Adipose tissue (tissue), 3 donors: Measurements from ENCODE around the gene KMT2E. TPM values are rescaled to one million over a fixed set of nuclear protein-coding genes. Genes with fewer than 3 reads are reported as not detected.

Experiments used
- H3K27ac ChIP-seq: one replicate; pipeline ENCODE4 v1.5.1; 2013; ENCODE audit warnings: low read depth, low read length
- WGBS, 3 donors: extraction: QIAGEN DNeasy Blood & Tissue Kit; methylation state at CpG; one replicate each; pipeline ENCODE4 v1.1.7; 2013; 5-methylcytosine and 5-hydroxymethylcytosine counted together
- polyA plus RNA-seq, 3 donors: library from polyadenylated mRNA; stranded (reverse); fragments of 200-250 nt; gene quantifications; one replicate each; pipeline ENCODE4 v1.2.3, GENCODE V29; 2013
- donor health status: healthy with polysubstance abuse.
- donor health status: Bipolar disorder and iron deficiency.
- donor health status: healthy.

Gene KMT2E
- polyA plus RNA-seq, 3 donors, result 14.2 to 21.1 (median 20.2) TPM

GRCh38 chr7:105101864-105102263, 87.9 kb downstream of the KMT2E start:
- 53 to 89% (median 89%) methylated on average over 4 of the region's 4 CpGs for WGBS, 3 donors
- no peak overlapping the region for H3K27ac ChIP-seq

- H3K27ac ChIP-seq, result no peak overlapping the region
- 69 to 95% (median 86%) methylated on average over 4 of the region's 4 CpGs for WGBS, 3 donors
These were observed 88.8 kb downstream of the KMT2E start for GRCh38 chr7:105102557-105103352.

DNA sequence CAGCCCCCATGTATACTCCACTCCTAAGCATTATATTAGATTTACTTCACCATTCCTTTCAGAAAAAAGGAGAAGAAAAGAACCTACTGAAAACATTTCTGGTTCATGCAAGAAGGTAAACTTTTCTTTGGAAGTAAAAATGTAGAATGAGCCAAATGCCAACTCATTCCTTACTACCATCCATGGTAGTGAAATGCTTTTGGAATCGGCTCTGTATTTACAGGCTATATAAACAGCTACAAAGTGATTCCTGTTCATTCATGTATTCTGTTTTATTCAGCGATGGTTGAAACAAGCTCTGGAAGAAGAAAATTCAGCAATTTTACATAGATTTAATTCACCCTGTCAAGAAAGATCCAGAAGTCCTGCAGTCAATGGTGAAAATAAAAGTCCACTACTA, 91.6 kb downstream of the KMT2E start:
- WGBS, 3 donors, result 85 to 93% (median 88%) methylated on average over 2 of the region's 2 CpGs
- no peak overlapping the region for H3K27ac ChIP-seq

- H3K27ac ChIP-seq, result no peak overlapping the region
- 86 to 88% (median 87%) methylated on average over 6 of the region's 6 CpGs for WGBS, 3 donors
These were observed 92.5 kb downstream of the KMT2E start for GRCh38 chr7:105106473-105106872.

DNA sequence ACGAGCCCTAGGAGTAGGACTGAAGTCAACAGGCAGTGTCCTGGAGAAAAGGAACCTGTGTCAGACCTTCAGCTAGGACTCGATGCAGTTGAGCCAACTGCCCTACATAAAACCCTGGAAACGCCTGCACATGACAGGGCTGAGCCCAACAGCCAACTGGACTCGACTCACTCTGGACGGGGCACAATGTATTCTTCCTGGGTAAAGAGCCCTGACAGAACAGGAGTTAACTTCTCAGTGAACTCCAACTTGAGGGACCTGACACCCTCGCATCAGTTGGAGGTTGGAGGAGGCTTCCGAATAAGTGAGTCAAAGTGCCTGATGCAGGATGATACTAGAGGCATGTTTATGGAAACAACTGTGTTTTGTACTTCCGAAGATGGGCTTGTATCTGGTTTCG, 93.5 kb downstream of the KMT2E start:
- no peak overlapping the region for H3K27ac ChIP-seq
- WGBS, 3 donors, result 85 to 92% (median 90%) methylated on average over 9 of the region's 9 CpGs

GRCh38 chr7:105112440-105113418, 98.7 kb downstream of the KMT2E start:
- WGBS, 3 donors, result 69 to 90% (median 88%) methylated on average over 11 of the region's 11 CpGs
- H3K27ac ChIP-seq, result no peak overlapping the region

DNA sequence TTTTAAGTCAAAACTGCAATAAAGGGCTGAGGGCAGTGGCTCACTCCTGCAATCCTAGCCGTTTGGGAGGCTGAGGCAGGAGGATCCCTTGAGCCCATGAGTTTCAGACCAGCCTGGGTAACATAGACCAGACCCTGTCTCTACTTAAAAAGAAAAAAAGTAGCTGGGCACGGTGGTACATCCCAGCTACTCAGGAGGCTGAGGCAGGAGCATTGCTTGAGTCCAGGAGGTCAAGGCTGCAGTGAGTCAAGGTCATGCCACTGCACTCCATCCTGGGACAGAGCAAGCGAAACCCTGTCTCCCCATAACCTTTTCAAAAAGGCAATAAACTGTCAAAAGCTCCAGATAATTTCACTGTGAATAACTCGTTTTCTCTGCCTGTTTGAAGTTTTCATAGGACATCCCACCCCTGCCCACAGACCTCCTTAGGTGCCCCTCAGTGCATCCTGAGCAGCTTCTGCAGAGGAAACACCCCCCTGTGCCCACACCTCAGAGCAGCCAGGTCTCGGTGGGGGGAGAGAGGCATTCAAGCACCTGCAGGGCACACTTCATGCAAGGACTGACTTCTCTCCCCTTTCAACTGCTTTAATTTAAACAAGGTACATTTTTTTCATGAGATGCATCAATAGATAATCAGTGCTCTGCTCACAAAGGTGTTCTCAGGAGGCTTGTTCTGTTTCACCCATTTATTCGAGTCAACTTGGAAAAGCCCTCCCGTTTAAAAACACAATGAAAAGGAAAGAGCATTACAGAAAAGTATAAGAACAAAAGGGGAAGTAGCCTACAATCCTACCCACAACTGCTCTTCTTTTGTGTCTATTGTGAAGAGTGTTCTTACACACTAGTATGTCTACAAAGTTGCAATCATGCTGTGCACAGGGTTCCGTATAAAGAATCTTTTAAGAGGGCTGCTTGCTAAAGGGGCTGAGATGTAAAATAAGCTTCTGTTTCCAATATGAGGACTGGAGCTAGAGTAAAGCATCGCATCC, 104.9 kb downstream of the KMT2E start:
- H3K27ac ChIP-seq, result no peak overlapping the region
- WGBS, 3 donors, result 71 to 75% (median 72%) methylated on average over 9 of the region's 9 CpGs

DNA sequence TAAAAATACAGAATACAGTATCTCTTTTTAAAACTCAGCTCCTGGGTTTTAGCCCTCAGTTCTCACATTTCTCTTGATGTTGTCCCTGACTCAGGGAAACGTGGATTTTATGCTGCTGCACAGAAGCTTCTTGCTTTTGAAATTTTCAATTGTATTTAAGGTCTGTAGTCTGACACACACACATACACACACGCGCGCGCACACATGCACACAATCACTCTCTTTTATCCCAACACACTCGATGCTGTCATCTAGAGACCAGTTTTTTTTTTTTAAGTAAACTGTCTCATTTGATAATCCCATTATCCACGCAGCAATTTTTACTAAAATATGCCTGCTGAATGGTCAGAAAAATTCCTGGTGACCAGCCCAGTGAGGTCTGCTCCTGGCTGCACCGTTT, 108.6 kb downstream of the KMT2E start:
- no peak overlapping the region for H3K27ac ChIP-seq
- 76 to 79% (median 79%) methylated on average over 8 of the region's 8 CpGs for WGBS, 3 donors

DNA sequence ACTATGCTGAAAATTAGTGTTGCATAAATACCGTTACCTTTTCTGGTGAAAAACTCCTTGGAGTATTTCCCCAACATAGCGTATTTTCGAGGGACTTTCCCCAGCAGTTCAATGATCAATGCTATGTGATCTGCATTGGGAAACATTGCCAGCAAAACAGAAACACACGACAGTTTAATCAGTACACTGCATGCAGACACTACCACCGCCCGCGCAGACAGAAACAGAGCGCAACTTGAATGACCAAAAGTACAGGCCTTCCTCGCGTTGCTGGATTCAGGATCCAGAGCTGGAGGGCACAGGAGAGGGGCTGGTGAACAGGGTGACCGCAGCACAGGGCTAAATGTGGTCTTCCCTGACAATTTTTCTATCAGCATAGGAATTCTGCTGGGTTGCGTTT, 111.7 kb downstream of the KMT2E start:
- WGBS, 3 donors, result 91 to 96% (median 95%) methylated on average over 12 of the region's 12 CpGs

DNA sequence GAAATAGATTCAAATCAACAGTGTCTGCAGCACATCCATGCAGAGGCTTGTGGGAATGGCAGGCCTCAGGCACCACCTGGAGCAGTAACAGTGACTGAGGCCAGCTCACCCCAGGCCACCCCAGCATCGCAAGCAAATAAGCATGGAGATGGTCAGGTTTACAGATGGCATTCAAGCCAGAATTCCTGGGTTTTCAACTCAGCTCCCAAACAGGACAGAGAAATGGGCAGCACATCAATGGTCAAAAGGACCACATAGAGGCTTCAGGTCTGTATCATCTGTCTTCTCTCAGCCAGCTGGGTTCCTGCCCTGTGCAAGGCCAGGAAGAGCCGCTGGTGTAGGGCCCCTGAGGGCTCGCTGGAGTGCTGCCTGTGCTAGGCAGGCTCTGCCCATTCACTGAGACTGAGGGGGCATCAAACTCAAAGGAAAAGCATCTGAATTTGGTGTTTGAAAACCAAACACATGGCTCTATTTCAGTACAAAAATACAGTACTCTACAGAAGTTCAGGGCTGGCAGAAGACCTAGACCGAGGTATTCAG, 112.5 kb downstream of the KMT2E start:
- H3K27ac ChIP-seq, result no peak overlapping the region
- WGBS, 3 donors, result 80 to 91% (median 91%) methylated on average over 4 of the region's 4 CpGs

More for the DNA sequence above, 111.7 kb downstream of the KMT2E start:
- no peak overlapping the region for H3K27ac ChIP-seq

DNA sequence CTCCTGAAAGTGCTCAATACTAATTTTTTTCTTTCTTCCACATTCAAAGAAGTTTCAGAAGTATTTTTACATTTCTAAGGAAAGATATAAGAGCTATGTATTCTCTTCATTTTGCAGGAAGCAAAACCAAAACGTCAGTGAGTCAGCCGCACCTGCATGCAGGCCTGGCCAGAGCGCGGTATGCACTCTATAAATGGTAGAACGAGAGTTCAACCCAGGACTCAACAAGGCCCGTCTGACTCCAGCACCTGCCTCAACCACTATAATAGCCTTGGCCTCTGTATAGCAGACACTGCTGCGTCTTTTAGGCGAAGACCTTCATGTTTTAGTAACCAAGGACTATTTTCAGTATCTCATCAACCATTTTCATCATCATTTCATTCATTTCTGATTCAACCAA, 113.2 kb downstream of the KMT2E start:
- H3K27ac ChIP-seq, result no peak overlapping the region
- 84 to 89% (median 86%) methylated on average over 8 of the region's 8 CpGs for WGBS, 3 donors

GRCh38 chr7:105130048-105130447, 116.0 kb downstream of the KMT2E start:
- no peak overlapping the region for H3K27ac ChIP-seq
- 92 to 98% (median 93%) methylated on average over 5 of the region's 5 CpGs for WGBS, 3 donors

GRCh38 chr7:105130580-105130979, 116.6 kb downstream of the KMT2E start:
- H3K27ac ChIP-seq, result no peak overlapping the region
- WGBS, 3 donors, result 85 to 89% (median 88%) methylated on average over 2 of the region's 2 CpGs

DNA sequence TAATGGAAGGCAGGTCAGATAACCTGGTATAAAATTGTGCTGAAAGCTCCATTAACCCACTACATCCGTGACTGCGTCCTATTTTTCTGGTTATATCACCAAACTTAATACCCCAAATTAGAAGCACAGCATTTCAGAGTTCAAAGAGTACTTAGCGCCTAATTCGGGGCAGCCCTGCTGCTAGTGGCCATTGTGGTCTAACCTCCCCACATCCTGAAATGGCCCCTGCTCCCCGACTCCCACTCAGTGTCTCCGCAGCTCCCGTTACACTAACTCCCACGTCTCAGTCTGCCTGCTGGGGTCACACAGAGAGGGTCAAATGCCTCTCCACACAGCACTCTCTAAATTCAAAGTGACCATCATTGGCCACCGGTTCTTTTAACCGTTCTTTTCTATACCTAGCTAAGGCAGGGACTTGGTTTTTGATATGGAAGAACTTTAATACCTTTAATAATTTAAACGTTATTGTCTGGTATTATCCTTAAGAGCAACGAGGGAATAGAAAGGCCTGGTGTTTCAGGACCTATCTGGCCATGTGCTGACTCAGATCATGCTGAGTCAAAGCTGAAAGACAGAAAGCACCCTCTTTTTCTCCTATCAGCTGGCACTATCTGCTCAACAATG, 117.1 kb downstream of the KMT2E start:
- H3K27ac ChIP-seq, result no peak overlapping the region
- 86 to 91% (median 87%) methylated on average over 12 of the region's 12 CpGs for WGBS, 3 donors

GRCh38 chr7:105131890-105132289, 117.9 kb downstream of the KMT2E start:
- WGBS, 3 donors, result 79 to 92% (median 87%) methylated on average over 7 of the region's 7 CpGs

GRCh38 chr7:105132335-105132734, 118.3 kb downstream of the KMT2E start:
- 94 to 96% (median 95%) methylated on average over 5 of the region's 5 CpGs for WGBS, 3 donors

More at GRCh38 chr7:105131890-105132289, 117.9 kb downstream of the KMT2E start:
- no peak overlapping the region for H3K27ac ChIP-seq

GRCh38 chr7:105132835-105133234, 118.8 kb downstream of the KMT2E start:
- WGBS, 3 donors, result 93 to 96% (median 94%) methylated on average over 10 of the region's 10 CpGs
- no peak overlapping the region for H3K27ac ChIP-seq

More at GRCh38 chr7:105132335-105132734, 118.3 kb downstream of the KMT2E start:
- H3K27ac ChIP-seq, result no peak overlapping the region
